G401 (cell line): ENCODE measurements around the gene KPNA4. TPM values are rescaled to one million over a fixed set of nuclear protein-coding genes. Genes with fewer than 3 reads are reported as not detected.
A peak's percentile ranks its signal among the peaks of the same experiment; 100 is the strongest.
"Not testable (repeated sequence)": the region's sequence is repeated elsewhere in the genome, so short reads cannot be mapped to it uniquely, and the experiment has no call there.

ENCODE experiments used
- DNase-seq: peaks from one replicate; pipeline ENCODE4 v3.0.0-alpha.2; 2015; ENCODE audit warnings: low spot score
- in situ Hi-C: cut with HindIII; loops from 2 replicates; pipeline ENCODE4 v1.10.0; 2016; ENCODE audit warnings: low sequenced_read_pairs, mixed read lengths
- total RNA-seq: library from RNA; depleted of rRNA; stranded (reverse); fragments of >200 nt; shearing (Covaris generic); gene quantifications from 2 replicates; pipeline ENCODE4 v1.2.3, GENCODE V29; 2014

KPNA4 gene
- total RNA-seq, 1 experiment from 2014 or later, result 25.6 TPM

DNA sequence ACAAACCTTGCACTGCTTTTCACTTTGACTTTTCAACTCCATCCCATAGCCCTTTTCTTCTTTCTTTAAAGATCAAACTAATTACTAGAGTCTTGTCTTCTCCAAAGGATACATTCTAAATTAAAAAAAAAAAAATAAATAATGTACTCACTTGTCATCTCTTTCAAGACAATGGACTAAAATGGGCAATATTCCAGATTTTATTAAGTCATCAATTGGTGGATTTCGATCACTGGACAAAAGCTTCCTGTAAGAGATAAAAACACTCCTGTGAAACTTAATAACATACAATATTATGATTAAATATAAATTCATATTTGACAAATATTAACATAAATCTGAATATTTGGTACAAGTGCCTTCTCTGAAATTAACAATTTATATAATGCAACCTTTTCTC is 34.1 kb downstream of the KPNA4 start:
- in situ Hi-C loops, result no loop called here
- DNase-seq, result no peak

DNA sequence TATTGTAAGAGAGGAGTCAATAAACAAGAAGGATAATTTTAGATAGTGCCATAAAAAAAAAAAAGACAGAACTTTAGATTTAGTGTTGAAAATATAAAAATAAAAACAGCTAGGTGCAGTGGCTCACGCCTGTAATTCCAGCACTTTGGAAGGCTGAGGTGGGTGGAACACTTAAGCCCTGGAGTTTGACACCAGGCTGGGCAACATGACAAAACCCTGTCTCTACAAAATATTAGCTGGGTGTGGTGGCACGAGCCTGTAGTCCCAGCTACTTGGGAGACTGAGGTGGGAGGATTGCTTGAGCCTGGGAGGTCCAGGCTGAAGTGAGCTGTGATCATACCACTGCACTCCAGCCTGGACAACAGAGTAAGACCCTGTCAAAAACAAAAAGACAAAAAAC is 49.0 kb downstream of the KPNA4 start:
- DNase-seq, in situ Hi-C loops: not testable (repeated sequence)

DNA sequence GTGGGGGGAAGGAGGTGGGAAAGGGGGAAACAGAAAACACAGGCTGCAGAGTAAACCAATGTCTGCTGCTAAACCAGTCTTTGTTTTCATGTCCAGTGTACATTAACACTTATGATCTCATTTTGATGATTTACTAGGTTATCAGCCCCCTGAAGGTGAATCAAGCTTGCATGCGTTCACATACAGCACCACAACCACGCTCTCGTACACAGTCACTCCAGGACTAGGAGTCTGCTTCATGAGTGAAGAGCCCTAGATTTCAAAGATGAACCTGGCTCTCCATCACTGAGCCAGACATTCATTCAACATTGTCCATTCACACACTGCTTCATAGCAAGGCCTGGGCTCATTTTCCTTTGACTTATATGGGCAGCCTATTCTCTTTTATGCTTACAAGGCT is 64.0 kb downstream of the KPNA4 start:
- no peak for DNase-seq
- in situ Hi-C loops, result no loop called here

DNA sequence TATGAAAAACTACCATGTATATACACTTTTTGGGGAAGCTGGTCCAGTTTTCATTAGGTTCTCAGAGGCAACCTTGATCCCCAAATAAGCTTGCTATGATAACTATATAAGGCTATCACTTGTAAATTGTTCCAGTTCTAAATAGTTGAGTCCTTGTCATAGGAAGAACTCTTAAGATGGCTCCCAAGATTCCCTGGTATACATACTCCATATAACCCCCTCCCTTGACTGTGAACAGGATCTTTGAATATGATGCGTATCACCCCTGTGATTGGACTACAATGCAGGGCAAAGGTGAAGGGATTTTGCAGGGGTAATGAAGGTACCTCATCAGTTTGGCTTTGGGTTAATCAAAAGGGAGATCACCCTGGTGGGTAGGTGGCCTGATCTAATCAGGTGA is 67.2 kb downstream of the KPNA4 start:
- no peak for DNase-seq
- in situ Hi-C loops, result no loop called here

DNA sequence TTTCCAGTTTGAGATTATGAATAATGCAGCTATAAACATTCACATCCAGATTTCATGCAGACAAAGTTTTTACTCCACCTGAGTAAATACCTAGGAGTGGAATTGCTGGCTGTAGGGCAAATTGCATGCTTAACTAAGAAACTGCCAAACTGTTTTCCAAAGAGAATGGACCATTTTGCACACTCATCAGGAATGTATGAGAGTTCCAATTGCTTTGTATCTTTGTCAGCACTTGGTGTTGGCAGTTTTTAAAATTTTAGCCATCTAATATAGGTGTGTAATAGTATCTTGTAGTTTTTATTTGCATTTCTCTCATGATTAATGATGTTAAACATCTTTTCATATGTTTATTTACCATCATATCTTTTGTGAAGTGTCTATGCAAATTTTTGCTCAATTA is 75.2 kb downstream of the KPNA4 start:
- in situ Hi-C loops, result no loop called here
- no peak for DNase-seq

DNA sequence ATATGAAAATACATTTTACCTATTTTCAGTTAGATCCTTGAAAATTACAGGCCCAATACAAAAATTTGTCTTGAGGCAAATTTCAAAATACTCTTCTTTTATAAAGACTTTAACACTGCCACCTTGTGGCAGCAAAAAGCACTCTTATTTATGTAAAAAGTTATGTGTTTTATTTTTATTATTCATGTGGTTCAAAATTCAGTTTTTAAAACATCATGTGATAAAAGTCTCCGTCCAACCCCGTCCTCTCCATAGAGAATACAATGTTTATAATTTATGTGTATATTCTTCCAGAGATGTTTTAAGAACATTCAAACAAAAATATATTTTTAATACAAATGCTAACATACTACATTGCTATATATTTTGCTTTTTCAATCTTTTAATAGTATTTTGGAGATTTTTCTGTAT is 78.9 kb downstream of the KPNA4 start:
- in situ Hi-C loops, result no loop called here
- peak; percentile 17 for DNase-seq

DNA sequence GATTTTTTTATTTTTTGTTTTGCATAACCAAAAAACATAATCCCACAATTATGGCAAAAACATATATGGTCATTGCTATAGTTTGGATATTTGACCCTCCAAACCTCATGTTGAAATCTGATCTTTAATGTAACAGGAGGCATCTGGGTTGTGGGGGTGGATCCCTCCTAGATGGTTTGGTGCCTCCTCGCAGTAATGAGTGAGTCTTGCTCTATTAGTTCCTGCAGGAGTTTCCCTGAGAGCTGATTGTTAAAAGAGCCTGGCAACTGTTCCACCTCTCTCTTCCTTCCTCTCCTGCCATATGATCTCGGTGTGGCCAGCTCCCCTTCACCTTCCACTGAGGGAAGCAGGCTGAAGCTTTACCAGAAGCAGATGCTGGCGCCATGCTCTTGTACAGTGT is 82.6 kb downstream of the KPNA4 start:
- DNase-seq, result no peak
- in situ Hi-C loops, result no loop called here

DNA sequence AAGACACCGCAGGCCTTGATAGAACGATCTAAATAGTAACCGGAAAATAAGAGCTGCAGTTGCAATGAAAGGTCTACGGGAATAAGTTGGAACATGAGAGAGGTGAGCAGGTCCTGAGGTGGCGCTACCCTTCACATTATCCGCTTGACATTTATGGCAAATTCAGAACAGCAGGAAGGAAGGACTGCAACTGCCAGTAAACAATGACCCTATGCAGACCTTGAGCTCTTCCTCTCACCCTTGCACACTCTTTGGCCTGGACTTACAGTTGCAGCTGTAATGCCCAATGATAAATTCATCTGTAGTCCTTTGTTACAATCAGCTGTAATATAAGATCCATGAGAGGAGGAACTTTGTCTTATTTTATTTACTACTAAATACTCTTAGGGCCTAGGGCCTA is 83.5 kb downstream of the KPNA4 start:
- no peak for DNase-seq
- in situ Hi-C loops, result no loop called here

DNA sequence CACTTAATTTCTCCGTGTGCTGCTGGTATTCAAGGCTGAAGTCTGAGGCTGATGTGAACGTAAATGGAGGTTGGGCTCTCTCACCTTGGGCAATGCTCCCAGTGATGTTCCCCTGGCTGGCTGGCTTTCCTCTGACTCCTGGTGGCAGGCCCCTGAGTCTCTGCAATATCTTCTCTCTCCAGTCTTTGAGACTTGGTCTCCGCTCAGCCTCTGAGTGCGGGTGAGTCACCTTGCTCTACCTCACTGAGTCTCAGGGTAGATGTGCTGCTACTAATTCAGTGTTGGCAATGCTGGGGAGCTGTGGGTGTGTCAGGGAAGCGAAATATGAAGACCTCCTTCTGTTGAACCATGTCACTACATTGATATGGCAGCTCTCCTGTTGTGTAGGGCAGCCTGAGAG is 84.4 kb downstream of the KPNA4 start:
- no peak for DNase-seq
- in situ Hi-C loops, result no loop called here

DNA sequence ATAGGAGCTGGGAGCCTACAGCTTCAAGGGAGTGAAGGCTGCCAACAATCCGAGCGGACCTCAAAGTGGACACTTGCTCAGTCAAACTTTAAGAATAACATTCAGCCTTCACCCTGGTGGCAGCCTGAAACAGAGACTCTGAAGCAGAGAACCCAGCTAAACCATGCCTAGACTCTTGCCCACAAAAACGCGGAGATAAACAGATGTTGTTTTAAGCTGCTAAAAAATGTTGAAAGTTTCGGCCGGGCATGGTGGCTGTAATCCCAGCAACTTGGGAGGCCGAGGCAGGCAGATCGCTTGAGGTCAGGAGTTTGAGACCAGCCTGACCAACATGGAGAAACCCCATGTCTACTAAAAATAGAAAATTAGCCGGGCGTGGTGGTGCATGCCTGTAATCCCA is 86.0 kb downstream of the KPNA4 start:
- in situ Hi-C loops, result no loop called here
- DNase-seq, result no peak

DNA sequence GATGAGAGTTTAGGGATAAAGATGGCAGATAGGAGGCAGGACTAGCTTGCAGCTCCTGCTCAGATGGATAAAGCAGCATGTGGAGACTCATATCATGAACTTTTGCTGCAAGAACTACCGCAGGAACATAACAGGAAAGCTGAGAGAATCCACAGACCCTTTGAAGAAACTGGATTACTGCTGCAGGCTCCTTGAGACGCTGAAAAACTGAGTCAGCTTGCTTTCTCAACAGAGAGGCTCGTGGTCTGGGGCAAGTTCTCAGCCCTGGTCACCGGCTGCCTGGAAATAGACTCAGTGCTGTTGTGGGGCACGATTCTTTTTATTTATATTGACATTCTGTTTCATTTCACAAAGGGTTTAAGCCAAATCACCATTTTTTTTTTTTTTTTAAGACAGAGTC is 87.0 kb downstream of the KPNA4 start:
- in situ Hi-C loops, result no loop called here
- DNase-seq, result no peak

DNA sequence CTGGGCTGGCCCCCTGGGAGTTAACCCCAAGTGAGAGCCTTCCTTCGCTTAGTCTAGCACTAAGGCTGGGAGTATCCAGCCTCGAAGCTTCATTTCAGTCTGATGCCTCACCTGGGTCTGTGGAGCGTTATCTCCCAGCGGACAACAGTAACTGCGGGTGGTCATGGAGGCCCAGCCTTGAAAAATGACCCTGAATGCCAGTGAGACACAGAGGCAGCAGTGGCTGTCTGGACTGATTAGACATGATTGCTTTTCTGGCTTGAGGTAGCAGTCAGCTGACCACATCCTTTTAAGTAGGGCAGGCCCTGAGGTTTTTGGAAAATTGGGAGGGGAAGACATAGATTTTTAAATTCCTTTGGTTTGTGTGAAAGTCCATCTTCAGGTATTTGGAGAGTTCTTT is 87.6 kb downstream of the KPNA4 start:
- DNase-seq, result no peak
- in situ Hi-C loops, result no loop called here

DNA sequence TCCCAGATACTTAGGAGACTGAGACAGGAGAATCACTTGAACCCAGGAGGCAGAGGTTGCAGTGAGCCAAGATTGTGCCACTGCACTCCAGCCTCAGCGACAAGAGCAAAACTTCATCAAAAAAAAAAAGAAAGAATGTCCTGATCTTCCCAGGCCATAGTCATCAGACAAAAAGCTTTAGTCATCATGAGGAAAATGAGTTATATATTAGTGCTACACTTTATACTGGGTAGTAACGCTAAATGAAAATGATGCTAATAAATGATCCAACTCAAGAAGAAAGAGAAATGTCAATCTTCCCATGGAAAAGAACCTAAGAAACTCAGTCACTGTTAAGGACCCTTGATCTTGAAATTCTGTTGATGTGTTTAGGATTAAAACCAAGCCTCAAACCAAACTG is 89.5 kb downstream of the KPNA4 start:
- no peak for DNase-seq
- in situ Hi-C loops, result no loop called here

DNA sequence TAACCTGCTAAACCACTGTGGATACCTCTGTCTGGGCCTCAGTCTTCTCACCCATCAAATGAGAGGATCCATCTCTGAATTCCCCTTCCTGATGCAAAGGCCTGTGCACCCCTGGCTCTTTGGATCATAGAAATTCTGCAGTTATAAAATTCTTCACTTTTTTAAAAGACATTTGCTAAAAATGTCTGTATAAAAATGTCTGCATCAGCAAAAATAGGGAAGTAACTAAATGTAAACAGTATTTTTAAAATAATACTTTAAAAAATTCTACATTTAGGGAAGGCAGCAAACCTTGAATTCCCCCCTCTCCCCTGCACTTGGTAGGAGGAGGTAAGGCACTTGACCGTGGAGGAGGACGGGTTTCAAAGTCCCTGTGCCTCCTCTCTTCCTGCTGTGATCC is 90.2 kb downstream of the KPNA4 start:
- no peak for DNase-seq
- in situ Hi-C loops, result no loop called here

DNA sequence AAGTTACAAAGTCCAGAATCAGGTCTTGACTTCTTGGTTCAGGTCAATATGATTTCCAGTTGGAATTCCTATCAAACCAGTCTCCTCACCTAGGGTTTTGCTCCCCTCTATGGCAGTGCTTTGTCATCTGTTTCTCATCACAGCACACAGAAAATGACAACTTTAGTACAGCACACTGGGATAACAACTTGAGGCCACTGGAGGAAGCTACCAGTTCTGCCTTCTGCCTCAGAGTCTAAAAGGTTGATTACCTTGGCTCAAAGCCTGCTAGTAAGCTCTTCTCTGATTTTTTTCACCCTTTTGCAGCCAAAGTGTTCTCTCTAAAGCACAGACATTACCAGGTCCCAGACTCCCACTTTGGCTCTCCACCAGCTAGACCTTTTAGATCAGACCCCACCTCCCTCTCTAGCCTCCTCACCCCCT is 90.9 kb downstream of the KPNA4 start:
- in situ Hi-C loops, result no loop called here
- DNase-seq, result no peak

DNA sequence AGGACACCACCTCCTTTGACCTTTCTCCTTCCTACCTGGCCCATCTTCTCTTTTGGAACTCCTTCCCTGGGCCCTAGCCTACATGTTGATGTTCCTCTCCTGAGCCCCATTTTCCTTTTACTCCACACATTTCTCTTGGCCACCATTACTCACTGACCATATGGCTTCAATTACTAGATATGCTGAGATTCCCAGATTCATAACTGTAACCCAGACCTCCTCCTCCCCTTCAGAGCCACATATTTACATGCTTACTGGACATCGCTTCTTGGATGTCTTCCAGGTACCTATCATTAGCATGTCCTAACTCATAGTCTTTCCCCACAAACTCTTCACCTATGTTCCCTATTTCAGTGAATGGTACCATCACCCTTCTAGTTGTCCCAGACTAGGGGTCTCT is 91.4 kb downstream of the KPNA4 start:
- in situ Hi-C loops, result no loop called here
- DNase-seq, result no peak

DNA sequence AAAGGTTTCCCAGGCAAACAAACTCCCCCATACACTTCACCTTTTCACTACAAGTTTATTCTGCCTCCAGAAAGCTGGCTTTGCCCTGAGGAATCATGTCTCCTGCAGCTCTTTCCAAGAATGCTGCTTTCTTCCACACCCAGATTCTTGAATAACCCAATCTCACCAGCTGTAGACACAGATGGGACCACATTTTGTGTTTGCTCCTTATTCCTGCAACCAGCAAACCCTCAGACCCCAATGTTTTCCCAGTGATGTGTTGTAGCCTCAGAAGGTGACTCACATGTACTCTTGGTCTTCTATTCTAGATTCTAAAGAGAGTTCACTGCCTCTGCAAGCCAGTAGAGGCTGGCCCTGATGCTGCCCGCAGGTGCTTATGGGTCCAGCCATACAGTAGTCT is 92.2 kb downstream of the KPNA4 start:
- in situ Hi-C loops, result no loop called here

DNA sequence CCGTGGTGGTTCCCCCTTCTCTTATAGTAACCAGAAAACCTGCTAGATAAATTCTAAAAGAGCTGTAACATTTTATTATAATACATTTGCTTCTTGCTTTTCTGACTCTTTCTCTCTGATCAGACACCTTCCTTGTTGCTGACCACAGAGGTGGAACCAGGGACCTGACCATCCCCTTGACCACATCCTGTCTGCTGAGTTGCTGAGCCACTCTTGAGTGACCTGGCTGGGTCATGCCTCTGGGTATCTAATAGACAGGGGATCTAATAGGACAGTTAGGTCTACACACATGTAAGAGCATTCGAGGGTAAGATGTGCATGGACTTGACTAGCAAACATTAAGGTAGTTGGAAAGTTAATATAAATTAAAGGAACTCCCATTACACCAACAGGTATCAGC is 93.0 kb downstream of the KPNA4 start:
- in situ Hi-C loops, result no loop called here
- DNase-seq, result no peak

More for the DNA sequence above, 92.2 kb downstream of the KPNA4 start:
- DNase-seq, result no peak

DNA sequence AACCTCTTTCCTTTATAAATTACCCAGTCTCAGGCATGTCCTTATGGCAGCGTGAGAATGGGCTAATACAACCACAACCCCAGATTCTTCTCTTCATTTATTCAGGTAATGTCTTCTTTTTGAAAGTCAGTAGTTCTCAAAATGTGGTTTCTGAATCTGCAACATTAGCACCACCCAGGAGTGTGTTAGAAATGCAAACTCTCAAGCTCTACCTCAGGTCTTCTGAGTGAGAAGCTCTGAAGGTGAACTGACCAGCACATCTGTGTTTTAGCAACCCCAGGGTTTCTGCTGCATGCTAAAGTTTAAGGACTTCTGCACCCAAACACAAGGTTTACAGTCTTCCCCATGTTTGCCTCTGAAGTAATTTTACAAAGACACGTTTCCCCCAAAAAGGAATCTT is 93.5 kb downstream of the KPNA4 start:
- DNase-seq, result no peak
- in situ Hi-C loops, result no loop called here

DNA sequence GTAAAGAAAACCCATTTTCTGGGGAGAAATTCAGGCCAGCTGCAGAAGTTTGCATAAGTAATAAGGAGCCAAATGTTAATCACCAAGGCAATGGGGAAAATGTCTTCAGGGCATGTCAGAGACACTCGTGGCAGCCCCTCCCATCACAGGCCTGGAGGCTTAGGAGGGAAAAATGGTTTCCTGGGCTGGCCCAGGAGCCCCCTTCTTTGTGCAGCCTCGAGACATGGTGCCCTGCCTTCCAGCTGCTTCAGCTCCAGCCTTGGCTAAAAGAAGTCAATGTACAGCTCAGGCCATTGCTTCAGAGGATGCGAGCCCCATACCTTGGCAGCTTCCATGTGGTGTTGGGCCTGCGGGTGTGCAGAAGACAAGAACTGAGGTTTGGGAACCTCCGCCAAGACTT is 95.2 kb downstream of the KPNA4 start:
- DNase-seq, result no peak
- in situ Hi-C loops, result no loop called here

DNA sequence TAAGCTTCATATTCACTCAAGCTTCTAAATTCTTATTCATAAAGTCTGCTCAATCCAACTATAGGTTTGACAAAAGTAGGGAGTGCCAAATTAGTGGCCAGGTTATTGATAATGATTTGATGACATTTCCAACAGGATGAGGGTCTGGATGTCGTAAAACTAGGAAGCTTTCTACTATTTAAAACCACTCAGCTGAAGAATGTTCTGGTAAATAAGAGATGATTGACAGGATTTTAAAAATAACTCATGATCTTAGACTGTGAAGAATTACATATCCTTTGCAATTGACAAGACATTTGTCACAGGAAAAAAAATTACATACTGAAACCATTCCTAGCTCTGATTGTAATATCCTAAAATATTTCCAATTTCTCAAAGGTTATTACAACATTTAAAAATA is 100.4 kb downstream of the KPNA4 start:
- no peak for DNase-seq
- in situ Hi-C loops, result no loop called here

DNA sequence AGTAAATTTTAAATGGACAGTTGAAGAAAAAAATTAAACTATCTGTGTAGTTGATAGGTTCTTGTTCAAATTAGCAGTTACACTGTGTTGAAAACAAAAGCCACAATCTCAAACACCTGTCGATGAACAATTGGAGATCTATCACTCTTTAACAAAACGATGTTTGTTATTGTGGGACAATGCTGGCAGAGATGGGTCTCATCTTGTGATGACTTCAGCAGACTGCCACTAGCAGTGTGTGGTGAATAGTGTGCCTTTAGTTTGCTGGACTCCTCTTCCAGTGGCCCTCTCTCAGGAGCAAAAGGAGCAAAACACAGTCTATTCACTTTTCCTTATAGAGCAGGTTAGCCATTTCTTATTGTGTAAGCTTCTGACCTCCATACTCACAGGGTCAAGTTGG is 101.0 kb downstream of the KPNA4 start:
- in situ Hi-C loops, result no loop called here
- DNase-seq, result no peak
